ENCODE data around the gene RASSF4.
A peak's percentile ranks its signal among the peaks of the same experiment; 100 is the strongest.

The RASSF4 gene

GRCh38 chr10:44947371-44948152 is 12.0 kb upstream of the RASSF4 start:
- no peaks in the 10 kb centered on the region for H3K9me3 ChIP-seq (ENCODE audit: control insufficient read depth in 2 of 2, low read length in 2 of 2)
- no peak overlapping the region for H3K9ac ChIP-seq (ENCODE audit: low read depth in 1 of 2, low read length in 2 of 2)
- no peaks in the 10 kb centered on the region for H3K27me3 ChIP-seq (ENCODE audit: control insufficient read depth in 2 of 2, insufficient read depth in 2 of 2, low read length in 2 of 2)
- H3K4me3 ChIP-seq (ENCODE audit: low read length in 2 of 2): no peak overlapping the region
- H3K4me1 ChIP-seq (ENCODE audit: control insufficient read depth in 2 of 2, insufficient read depth in 2 of 2, low read length in 2 of 2): peaks cover 3 to 9% of the 10 kb centered on the region in 2 donors
- H3K27ac ChIP-seq (ENCODE audit: low read depth in 2 of 2, low read length in 2 of 2): peak overlapping the region in 1 of 2 donors; percentile 35
- no peaks in the 10 kb centered on the region for H3K36me3 ChIP-seq (ENCODE audit: control insufficient read depth in 2 of 2, insufficient read depth in 2 of 2, low read length in 2 of 2)

- H3K27me3 ChIP-seq (ENCODE audit: control insufficient read depth in 2 of 2, insufficient read depth in 2 of 2, low read length in 2 of 2): no peaks in the 10 kb centered on the region
- H3K27ac ChIP-seq (ENCODE audit: low read depth in 2 of 2, low read length in 2 of 2): peak overlapping the region in 1 of 2 donors; percentile 10
- no peak overlapping the region for H3K9ac ChIP-seq (ENCODE audit: low read depth in 1 of 2, low read length in 2 of 2)
- no peaks in the 10 kb centered on the region for H3K36me3 ChIP-seq (ENCODE audit: control insufficient read depth in 2 of 2, insufficient read depth in 2 of 2, low read length in 2 of 2)
- no peak overlapping the region for H3K4me3 ChIP-seq (ENCODE audit: low read length in 2 of 2)
- peaks cover 3 to 9% of the 10 kb centered on the region in 2 donors for H3K4me1 ChIP-seq (ENCODE audit: control insufficient read depth in 2 of 2, insufficient read depth in 2 of 2, low read length in 2 of 2)
- no peaks in the 10 kb centered on the region for H3K9me3 ChIP-seq (ENCODE audit: control insufficient read depth in 2 of 2, low read length in 2 of 2)
These were observed 11.0 kb upstream of the RASSF4 start for GRCh38 chr10:44948642-44949041.

- H3K36me3 ChIP-seq (ENCODE audit: control insufficient read depth in 2 of 2, insufficient read depth in 2 of 2, low read length in 2 of 2): peaks cover 0 to 4% of the 10 kb centered on the region in 2 donors
- H3K4me1 ChIP-seq (ENCODE audit: control insufficient read depth in 2 of 2, insufficient read depth in 2 of 2, low read length in 2 of 2): peaks cover 3 to 9% of the 10 kb centered on the region in 2 donors
- H3K9ac ChIP-seq (ENCODE audit: low read depth in 1 of 2, low read length in 2 of 2): no peak overlapping the region
- no peaks in the 10 kb centered on the region for H3K27me3 ChIP-seq (ENCODE audit: control insufficient read depth in 2 of 2, insufficient read depth in 2 of 2, low read length in 2 of 2)
- H3K4me3 ChIP-seq (ENCODE audit: low read length in 2 of 2): no peak overlapping the region
- no peaks in the 10 kb centered on the region for H3K9me3 ChIP-seq (ENCODE audit: control insufficient read depth in 2 of 2, low read length in 2 of 2)
- H3K27ac ChIP-seq (ENCODE audit: low read depth in 2 of 2, low read length in 2 of 2): no peak overlapping the region
These were observed 10.3 kb upstream of the RASSF4 start for GRCh38 chr10:44949127-44949802.

GRCh38 chr10:44949915-44950314 is 9.7 kb upstream of the RASSF4 start:
- H3K9me3 ChIP-seq (ENCODE audit: control insufficient read depth in 2 of 2, low read length in 2 of 2): no peaks in the 10 kb centered on the region
- no peaks in the 10 kb centered on the region for H3K27me3 ChIP-seq (ENCODE audit: control insufficient read depth in 2 of 2, insufficient read depth in 2 of 2, low read length in 2 of 2)
- peak overlapping the region in 1 of 2 donors; percentile 27 for H3K9ac ChIP-seq (ENCODE audit: low read depth in 1 of 2, low read length in 2 of 2)
- peaks cover 0 to 4% of the 10 kb centered on the region in 2 donors for H3K36me3 ChIP-seq (ENCODE audit: control insufficient read depth in 2 of 2, insufficient read depth in 2 of 2, low read length in 2 of 2)
- peaks cover 3 to 9% of the 10 kb centered on the region in 2 donors for H3K4me1 ChIP-seq (ENCODE audit: control insufficient read depth in 2 of 2, insufficient read depth in 2 of 2, low read length in 2 of 2)
- H3K27ac ChIP-seq (ENCODE audit: low read depth in 2 of 2, low read length in 2 of 2): no peak overlapping the region
- H3K4me3 ChIP-seq (ENCODE audit: low read length in 2 of 2): no peak overlapping the region

GRCh38 chr10:44950326-44951225 is 9.0 kb upstream of the RASSF4 start:
- Histone ChIP-seq H3K27ac (ENCODE audit: low read depth in 2 of 2, low read length in 2 of 2) (no peak overlapping the region), H3K27me3 (ENCODE audit: control insufficient read depth in 2 of 2, insufficient read depth in 2 of 2, low read length in 2 of 2) (no peaks in the 10 kb centered on the region), H3K9ac (ENCODE audit: low read depth in 1 of 2, low read length in 2 of 2) (peak overlapping the region in 1 of 2 donors; percentile 27)

GRCh38 chr10:44951576-44952226 is 7.9 kb upstream of the RASSF4 start:
- H3K9ac ChIP-seq (ENCODE audit: low read depth in 1 of 2, low read length in 2 of 2): no peak overlapping the region
- no peak overlapping the region for H3K4me3 ChIP-seq (ENCODE audit: low read length in 2 of 2)
- no peaks in the 10 kb centered on the region for H3K9me3 ChIP-seq (ENCODE audit: control insufficient read depth in 2 of 2, low read length in 2 of 2)
- no peak overlapping the region for H3K27ac ChIP-seq (ENCODE audit: low read depth in 2 of 2, low read length in 2 of 2)
- peaks cover 1 to 4% of the 10 kb centered on the region in 2 donors for H3K36me3 ChIP-seq (ENCODE audit: control insufficient read depth in 2 of 2, insufficient read depth in 2 of 2, low read length in 2 of 2)
- no peaks in the 10 kb centered on the region for H3K27me3 ChIP-seq (ENCODE audit: control insufficient read depth in 2 of 2, insufficient read depth in 2 of 2, low read length in 2 of 2)
- peaks cover 3 to 9% of the 10 kb centered on the region in 2 donors for H3K4me1 ChIP-seq (ENCODE audit: control insufficient read depth in 2 of 2, insufficient read depth in 2 of 2, low read length in 2 of 2)

More at GRCh38 chr10:44950326-44951225, 9.0 kb upstream of the RASSF4 start:
- Histone ChIP-seq H3K4me3 (ENCODE audit: low read length in 2 of 2) (no peak overlapping the region), H3K4me1 (ENCODE audit: control insufficient read depth in 2 of 2, insufficient read depth in 2 of 2, low read length in 2 of 2) (peaks cover 3 to 9% of the 10 kb centered on the region in 2 donors), H3K36me3 (ENCODE audit: control insufficient read depth in 2 of 2, insufficient read depth in 2 of 2, low read length in 2 of 2) (peaks cover 0 to 4% of the 10 kb centered on the region in 2 donors), H3K9me3 (ENCODE audit: control insufficient read depth in 2 of 2, low read length in 2 of 2) (no peaks in the 10 kb centered on the region)

GRCh38 chr10:44952779-44953231 is 6.8 kb upstream of the RASSF4 start:
- H3K4me1 ChIP-seq (ENCODE audit: control insufficient read depth in 2 of 2, insufficient read depth in 2 of 2, low read length in 2 of 2): peaks cover 4 to 9% of the 10 kb centered on the region in 2 donors
- H3K9ac ChIP-seq (ENCODE audit: low read depth in 1 of 2, low read length in 2 of 2): no peak overlapping the region
- no peaks in the 10 kb centered on the region for H3K9me3 ChIP-seq (ENCODE audit: control insufficient read depth in 2 of 2, low read length in 2 of 2)
- no peaks in the 10 kb centered on the region for H3K27me3 ChIP-seq (ENCODE audit: control insufficient read depth in 2 of 2, insufficient read depth in 2 of 2, low read length in 2 of 2)
- H3K27ac ChIP-seq (ENCODE audit: low read depth in 2 of 2, low read length in 2 of 2): no peak overlapping the region
- no peak overlapping the region for H3K4me3 ChIP-seq (ENCODE audit: low read length in 2 of 2)
- peaks cover 3 to 4% of the 10 kb centered on the region in 2 donors for H3K36me3 ChIP-seq (ENCODE audit: control insufficient read depth in 2 of 2, insufficient read depth in 2 of 2, low read length in 2 of 2)

- Histone ChIP-seq H3K4me3 (ENCODE audit: low read length in 2 of 2) (no peak overlapping the region), H3K9ac (ENCODE audit: low read depth in 1 of 2, low read length in 2 of 2) (no peak overlapping the region), H3K4me1 (ENCODE audit: control insufficient read depth in 2 of 2, insufficient read depth in 2 of 2, low read length in 2 of 2) (peaks cover 12 to 16% of the 10 kb centered on the region in 2 donors), H3K36me3 (ENCODE audit: control insufficient read depth in 2 of 2, insufficient read depth in 2 of 2, low read length in 2 of 2) (peaks cover 3 to 4% of the 10 kb centered on the region in 2 donors), H3K9me3 (ENCODE audit: control insufficient read depth in 2 of 2, low read length in 2 of 2) (no peaks in the 10 kb centered on the region), H3K27me3 (ENCODE audit: control insufficient read depth in 2 of 2, insufficient read depth in 2 of 2, low read length in 2 of 2) (no peaks in the 10 kb centered on the region), H3K27ac (ENCODE audit: low read depth in 2 of 2, low read length in 2 of 2) (no peak overlapping the region)
These were observed 5.6 kb upstream of the RASSF4 start for GRCh38 chr10:44954042-44954441.

GRCh38 chr10:44954962-44955361 is 4.6 kb upstream of the RASSF4 start:
- H3K9ac ChIP-seq (ENCODE audit: low read depth in 1 of 2, low read length in 2 of 2): no peak overlapping the region
- H3K36me3 ChIP-seq (ENCODE audit: control insufficient read depth in 2 of 2, insufficient read depth in 2 of 2, low read length in 2 of 2): peaks cover 3 to 4% of the 10 kb centered on the region in 2 donors
- H3K4me3 ChIP-seq (ENCODE audit: low read length in 2 of 2): no peak overlapping the region
- no peaks in the 10 kb centered on the region for H3K27me3 ChIP-seq (ENCODE audit: control insufficient read depth in 2 of 2, insufficient read depth in 2 of 2, low read length in 2 of 2)
- peaks cover 14 to 15% of the 10 kb centered on the region in 2 donors for H3K4me1 ChIP-seq (ENCODE audit: control insufficient read depth in 2 of 2, insufficient read depth in 2 of 2, low read length in 2 of 2)
- H3K9me3 ChIP-seq (ENCODE audit: control insufficient read depth in 2 of 2, low read length in 2 of 2): no peaks in the 10 kb centered on the region
- H3K27ac ChIP-seq (ENCODE audit: low read depth in 2 of 2, low read length in 2 of 2): no peak overlapping the region
